ENCODE data around the gene TRAPPC2L.
"Not testable (repeated sequence)": the region's sequence is repeated elsewhere in the genome, so short reads cannot be mapped to it uniquely, and the experiment has no call there.

Gene TRAPPC2L

GRCh38 chr16:88819126-88819525 lies 37.8 kb upstream of the TRAPPC2L start:
- no peak for DNase-seq

GRCh38 chr16:88820385-88821025 lies 36.4 kb upstream of the TRAPPC2L start:
- DNase-seq = no peak

GRCh38 chr16:88821168-88821850 lies 35.6 kb upstream of the TRAPPC2L start:
- no peak for DNase-seq

DNA sequence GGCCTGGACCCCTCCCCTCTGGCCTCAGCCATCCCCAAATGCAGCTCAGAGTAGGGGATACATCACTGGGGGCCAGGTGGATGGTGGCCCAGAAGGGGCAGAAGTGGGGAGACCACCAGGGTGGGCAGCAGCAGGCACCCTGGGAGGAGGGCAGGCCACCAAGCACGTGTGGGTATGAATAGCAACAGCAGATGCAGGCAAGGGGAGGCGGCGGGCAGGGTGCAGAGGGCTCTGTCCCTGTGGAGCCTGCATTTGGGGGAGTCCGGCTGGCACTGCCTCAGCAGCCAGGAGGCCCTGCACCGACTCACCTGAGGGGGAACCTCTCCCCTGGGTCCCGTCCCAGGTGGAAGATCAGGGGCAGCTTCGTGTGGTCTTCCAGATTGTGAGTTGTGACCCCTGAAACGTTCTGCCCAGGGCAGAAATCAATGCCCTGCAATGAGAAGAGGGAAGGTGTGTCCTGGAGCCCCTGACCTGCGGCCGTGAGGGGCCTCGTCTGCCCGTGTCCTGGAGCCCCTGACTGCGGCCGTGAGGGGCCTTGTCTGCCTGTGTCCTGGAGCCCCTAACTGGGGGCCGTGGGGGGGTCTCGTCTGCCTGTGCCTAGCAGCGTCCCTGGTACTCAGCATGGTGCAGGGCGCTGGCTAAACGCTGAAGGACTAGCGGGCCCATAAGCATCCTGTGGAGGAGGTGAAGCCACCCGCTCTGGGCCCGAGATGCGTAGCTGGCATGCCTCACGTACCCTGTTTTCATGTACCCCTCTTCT lies 34.5 kb upstream of the TRAPPC2L start:
- no peak for DNase-seq

DNA sequence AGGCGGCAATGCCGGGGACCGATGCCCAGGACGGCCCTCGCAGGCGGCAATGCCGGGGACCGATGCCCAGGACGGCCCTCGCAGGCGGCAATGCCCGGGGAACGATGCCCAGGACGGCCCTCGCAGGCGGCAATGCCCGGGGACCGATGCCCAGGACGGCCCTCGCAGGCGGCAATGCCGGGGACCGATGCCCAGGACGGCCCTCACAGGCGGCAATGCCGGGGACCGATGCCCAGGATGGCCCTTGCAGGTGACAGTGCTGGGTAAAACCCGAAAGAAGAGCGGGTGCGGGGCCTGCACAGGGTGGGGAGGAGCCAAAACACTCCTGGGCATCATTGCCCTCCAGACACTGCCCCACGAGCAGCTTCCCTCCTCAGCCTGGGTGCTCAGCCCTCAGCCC lies 33.3 kb upstream of the TRAPPC2L start:
- not testable (repeated sequence) for DNase-seq

DNA sequence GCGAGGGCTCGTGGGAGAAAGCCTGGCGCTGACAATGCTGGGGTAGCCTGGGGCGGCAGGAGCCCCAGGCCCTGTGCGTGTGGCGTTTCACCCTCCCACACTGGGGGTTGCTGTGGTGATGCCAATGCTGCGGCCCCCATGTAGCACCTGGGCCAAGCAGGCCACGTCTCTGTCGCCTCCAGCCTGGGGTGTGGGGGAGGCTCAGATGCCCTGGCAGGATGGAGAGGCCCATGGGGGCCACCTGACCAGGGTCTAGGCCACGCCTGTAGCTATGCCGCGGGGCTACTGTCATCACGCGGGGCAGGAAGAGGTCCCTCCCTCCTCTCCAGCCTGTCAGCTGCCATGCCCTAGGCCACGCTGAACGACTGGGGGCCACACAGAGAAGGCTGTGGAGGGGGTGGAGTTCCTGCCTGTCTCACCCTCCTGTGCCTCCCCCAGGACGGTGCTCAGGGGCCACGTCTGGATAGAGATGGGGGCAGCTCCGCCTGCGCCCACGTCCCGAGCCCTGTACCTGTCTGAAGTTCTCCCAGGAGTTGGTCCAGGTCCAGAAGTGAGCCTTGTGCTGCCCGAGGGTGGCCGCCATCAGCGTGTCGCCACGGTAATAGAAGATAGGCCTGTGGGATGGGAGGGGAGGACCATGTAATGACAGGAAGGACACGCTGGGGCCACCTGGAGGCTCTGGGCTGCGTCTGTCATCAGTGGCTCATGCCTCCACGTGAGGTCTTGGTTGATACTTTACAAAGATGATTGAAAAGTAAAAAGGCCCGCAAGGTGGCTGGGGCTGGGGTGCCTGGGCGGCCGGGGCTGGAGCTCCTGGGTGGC lies 32.5 kb upstream of the TRAPPC2L start:
- DNase-seq = no peak

GRCh38 chr16:88825146-88825545 lies 31.8 kb upstream of the TRAPPC2L start:
- no peak for DNase-seq

GRCh38 chr16:88826070-88826840 lies 30.7 kb upstream of the TRAPPC2L start:
- no peak for DNase-seq

GRCh38 chr16:88827727-88828126 lies 29.2 kb upstream of the TRAPPC2L start:
- no peak for DNase-seq

DNA sequence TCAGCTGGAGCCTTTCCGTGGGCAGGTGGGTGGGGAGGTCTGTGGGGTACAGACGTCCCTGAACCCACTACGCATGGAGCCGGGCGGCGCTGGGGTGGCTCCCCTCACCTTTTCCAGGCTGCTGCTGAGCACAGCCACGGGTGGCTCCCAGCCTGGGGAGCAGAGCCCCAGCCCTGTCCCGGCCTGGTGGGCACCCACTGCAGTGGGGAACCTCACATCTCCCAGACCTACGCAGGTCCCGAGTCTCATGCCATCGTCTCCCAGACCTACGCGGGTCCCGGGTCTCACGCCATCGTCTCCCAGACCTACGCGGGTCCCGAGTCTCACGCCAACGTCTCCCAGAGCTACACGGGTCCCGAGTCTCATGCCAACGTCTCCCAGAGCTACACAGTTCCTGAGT lies 28.2 kb upstream of the TRAPPC2L start:
- DNase-seq = no peak

DNA sequence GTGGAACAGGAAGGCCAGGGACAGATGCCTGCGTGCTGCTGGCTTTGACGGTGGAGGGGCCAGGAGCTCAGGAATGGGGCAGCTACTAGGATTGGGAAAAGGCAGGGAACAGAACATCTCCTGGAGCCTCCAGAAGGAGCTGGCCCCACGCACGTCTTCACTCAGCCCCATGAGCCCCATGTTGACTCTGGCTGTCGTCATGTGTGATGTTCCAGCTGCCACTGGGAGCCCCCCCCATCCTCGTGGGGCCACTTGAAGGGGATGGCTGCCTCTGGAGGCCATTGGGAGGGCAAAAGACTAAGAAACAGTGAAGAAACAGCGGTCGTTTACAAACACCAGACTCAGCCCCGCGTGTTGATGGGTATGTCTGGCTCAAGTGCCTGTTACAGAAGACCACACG lies 26.7 kb upstream of the TRAPPC2L start:
- DNase-seq = no peak

DNA sequence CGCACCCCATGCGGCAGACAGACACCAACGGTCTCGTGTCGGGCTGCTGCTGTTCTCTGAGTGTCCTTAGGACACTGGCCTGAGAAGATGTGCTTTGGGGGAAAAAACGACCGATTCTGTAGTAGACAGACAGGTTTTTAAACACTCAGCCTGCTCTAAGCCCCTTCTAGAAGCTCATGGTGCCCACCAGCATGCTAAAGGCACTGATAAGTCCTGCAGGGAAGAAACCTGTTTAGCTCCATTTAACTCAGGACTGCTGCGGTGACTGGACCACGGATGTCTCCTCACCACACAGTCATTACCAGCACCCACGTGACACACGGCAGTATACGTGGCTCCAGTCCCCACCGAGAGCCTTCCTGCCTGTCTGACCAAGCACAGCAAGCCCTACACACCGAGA lies 26.1 kb upstream of the TRAPPC2L start:
- no peak for DNase-seq

- no peak for DNase-seq
Measured at GRCh38 chr16:88831838-88832237, 25.1 kb upstream of the TRAPPC2L start.

- DNase-seq = no peak
Measured at GRCh38 chr16:88833086-88833485, 23.8 kb upstream of the TRAPPC2L start.

DNA sequence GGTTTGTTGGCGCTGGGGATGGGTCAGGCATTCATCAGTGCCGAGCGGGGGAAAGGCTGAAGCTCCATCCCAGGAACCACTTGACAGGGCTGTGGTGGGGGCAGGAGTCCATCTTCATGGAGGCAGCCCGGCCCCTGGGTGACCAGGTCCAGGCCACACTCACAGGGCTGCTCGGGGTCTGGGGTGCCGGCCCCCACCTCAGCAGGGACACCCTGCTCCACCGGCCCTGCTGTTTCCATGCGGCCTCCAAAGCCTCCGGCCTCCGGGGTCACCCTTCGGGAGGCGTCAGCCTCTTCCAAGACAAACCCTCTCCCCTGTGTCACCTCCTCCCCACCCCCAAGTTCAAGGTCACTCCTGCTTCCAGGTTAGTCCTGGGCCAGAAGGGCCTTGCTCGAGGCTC lies 22.3 kb upstream of the TRAPPC2L start:
- DNase-seq = no peak

DNA sequence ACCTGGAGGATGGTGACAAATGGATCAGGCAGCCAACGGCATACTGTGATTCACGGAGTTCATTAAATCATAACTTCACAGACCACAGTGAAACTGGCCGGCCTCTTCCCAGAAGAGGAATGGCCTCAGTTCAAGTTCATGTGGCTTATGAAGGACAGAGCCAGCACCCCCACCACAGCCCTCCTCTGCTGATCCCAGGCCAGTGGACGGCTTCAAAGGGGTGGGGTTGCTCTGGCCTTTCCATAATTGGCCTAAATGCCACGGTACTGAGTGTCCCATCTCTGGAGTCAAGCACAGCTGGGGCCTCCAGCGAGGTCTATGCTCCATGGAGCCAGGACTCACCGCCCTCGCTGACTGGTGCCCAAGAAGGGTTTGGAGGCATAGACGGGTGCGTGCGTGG lies 21.5 kb upstream of the TRAPPC2L start:
- peak; percentile 74 for DNase-seq

DNA sequence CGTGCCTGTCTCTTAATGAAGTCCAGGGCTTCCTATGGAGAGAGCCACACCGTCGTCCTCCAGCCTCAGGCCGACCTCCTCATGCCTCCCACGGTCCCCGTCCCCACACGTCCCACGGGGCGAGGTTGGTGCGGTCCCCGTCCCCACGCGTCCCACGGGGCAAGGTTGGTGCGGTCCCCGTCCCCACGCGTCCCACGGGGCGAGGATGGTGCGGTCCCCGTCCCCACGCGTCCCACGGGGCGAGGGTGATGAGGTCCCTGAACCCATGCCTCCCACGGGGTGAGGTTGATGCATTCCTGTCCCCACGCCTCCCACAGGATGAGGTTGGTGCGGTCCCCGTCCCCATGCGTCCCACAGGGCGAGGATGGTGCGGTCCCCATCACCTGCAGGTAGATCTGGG lies 21.1 kb upstream of the TRAPPC2L start:
- no peak for DNase-seq

GRCh38 chr16:88836791-88837190 lies 20.1 kb upstream of the TRAPPC2L start:
- DNase-seq = no peak

GRCh38 chr16:88837806-88838205 lies 19.1 kb upstream of the TRAPPC2L start:
- no peak for DNase-seq

- no peak for DNase-seq
Measured at GRCh38 chr16:88838566-88838965, 18.4 kb upstream of the TRAPPC2L start.

- no peak for DNase-seq
Measured at GRCh38 chr16:88839026-88839529, 17.8 kb upstream of the TRAPPC2L start.
